HEK293 (cell line): ENCODE results near the gene ZNF428.

Experiments used
- ATF2 ChIP-seq: fragments of 450-650 bp; formaldehyde crosslinking; IDR thresholded peaks from 2 replicates; pipeline ENCODE4 v1.5.1; 2016; ENCODE audit warnings: missing biosample characterization, missing genetic modification characterization, low read depth
- CTCF ChIP-seq: fragments of 450-650 bp; formaldehyde crosslinking; IDR thresholded peaks from 2 replicates; pipeline ENCODE4 v1.5.1; 2016; ENCODE audit warnings: missing biosample characterization, missing genetic modification characterization
- GLI4 ChIP-seq: fragments of 450-650 bp; formaldehyde crosslinking; IDR thresholded peaks from 2 replicates; pipeline ENCODE4 v1.5.1; 2016; ENCODE audit warnings: missing biosample characterization, missing genetic modification characterization
- YY1 ChIP-seq: fragments of 450-650 bp; formaldehyde crosslinking; IDR thresholded peaks from 2 replicates; pipeline ENCODE4 v1.5.1; 2018; ENCODE audit warnings: missing biosample characterization, missing genetic modification characterization
- ZBTB11 ChIP-seq: fragments of 450-650 bp; formaldehyde crosslinking; conservative IDR thresholded peaks from 2 replicates; pipeline ENCODE4 v1.5.1; 2016; ENCODE audit warnings: low read depth, missing biosample characterization, missing genetic modification characterization
- ZBTB7A ChIP-seq: fragments of 450-650 bp; formaldehyde crosslinking; IDR thresholded peaks from 2 replicates; pipeline ENCODE4 v1.5.1; 2016; ENCODE audit warnings: low read depth, missing biosample characterization, missing genetic modification characterization
- ZEB2 ChIP-seq: fragments of 450-650 bp; formaldehyde crosslinking; IDR thresholded peaks from 2 replicates; pipeline ENCODE4 v1.5.1; 2016; ENCODE audit warnings: missing biosample characterization, missing genetic modification characterization
- ZNF26 ChIP-seq: fragments of 450-650 bp; formaldehyde crosslinking; IDR thresholded peaks from 2 replicates; pipeline ENCODE4 v1.5.1; 2016; ENCODE audit warnings: missing biosample characterization, missing genetic modification characterization
- ZNF561 ChIP-seq: fragments of 450-650 bp; IDR thresholded peaks from 2 replicates; pipeline ENCODE4 v1.5.1; 2018; ENCODE audit warnings: missing biosample characterization, missing genetic modification characterization, borderline replicate concordance
- ZNF571 ChIP-seq: fragments of 450-650 bp; formaldehyde crosslinking; IDR thresholded peaks from 2 replicates; pipeline ENCODE4 v1.5.0; 2017; ENCODE audit warnings: missing biosample characterization, missing genetic modification characterization
- ZNF792 ChIP-seq: fragments of 450-650 bp; formaldehyde crosslinking; IDR thresholded peaks from 2 replicates; pipeline ENCODE4 v1.5.1; 2016; ENCODE audit warnings: missing biosample characterization, missing genetic modification characterization

- TF ChIP-seq CTCF (tag by site-specific recombination), result no peak
- TF ChIP-seq ZNF571, result no peak
- TF ChIP-seq ZEB2 (tag by site-specific recombination), result no peak
- no peak for TF ChIP-seq ZNF561 (tag by site-specific recombination)
- no peak for TF ChIP-seq GLI4 (tag by site-specific recombination)
- TF ChIP-seq YY1 (tag by site-specific recombination), result no peak
- no peak for TF ChIP-seq ATF2 (tag by site-specific recombination)
- TF ChIP-seq ZNF792 (tag by site-specific recombination), result no peak
- no peak for TF ChIP-seq ZBTB11 (tag by site-specific recombination)
- no peak for TF ChIP-seq ZBTB7A (tag by site-specific recombination)
- TF ChIP-seq ZNF26 (tag by site-specific recombination), result no peak
These were observed 7.6 kb downstream of the ZNF428 start, which contains the start of gene SRRM5 for GRCh38 chr19:43611788-43612187.
